CD4-positive, alpha-beta memory T cell (primary cell): ENCODE measurements around the gene GANC. TPM values are rescaled to one million over a fixed set of nuclear protein-coding genes. Genes with fewer than 3 reads are reported as not detected.

Experiments
- CTCF ChIA-PET: fragments of 350-600 bp; sonication (Branson Sonifier 250); formaldehyde crosslinking; loops from one replicate; lab custom pipeline; 2021; ENCODE audit warnings: inconsistent platforms; ENCODE audit not compliant: partially characterized antibody; lab: Charles Lee
- POLR2A ChIA-PET: fragments of 350-600 bp; sonication (Branson Sonifier 250); formaldehyde crosslinking; loops from one replicate; lab custom pipeline; 2021; ENCODE audit not compliant: partially characterized antibody; lab: Charles Lee
- DNase-seq, 5 donors: peaks; one replicate each; pipeline versions ENCODE4 v3.0.0 to v3.0.0-alpha.2; 2020 to 2022; ENCODE audit warnings: mixed read lengths in 1 of 5
- H3K27ac ChIP-seq: one replicate; pipeline ENCODE4 v1.7.0; 2013; ENCODE audit warnings: low read depth, low read length
- H3K27me3 ChIP-seq: 2 replicates; pipeline ENCODE4 v1.7.0; 2013; ENCODE audit warnings: mild to moderate bottlenecking, low read length, moderate library complexity; ENCODE audit not compliant: insufficient read depth
- H3K36me3 ChIP-seq: 2 replicates; pipeline ENCODE4 v1.7.0; 2013; ENCODE audit warnings: mild to moderate bottlenecking, low read length, moderate library complexity; ENCODE audit not compliant: insufficient read depth
- H3K4me1 ChIP-seq: 2 replicates; pipeline ENCODE4 v1.7.0; 2013; ENCODE audit warnings: mild to moderate bottlenecking, low read length, moderate library complexity; ENCODE audit not compliant: insufficient read depth
- H3K4me3 ChIP-seq, 2 donors: one replicate each; pipeline ENCODE4 v1.7.0; 2013; ENCODE audit warnings: low read length in 2 of 2, mild to moderate bottlenecking in 1 of 2
- H3K9me3 ChIP-seq, 2 donors: one replicate each; pipeline ENCODE4 v1.7.0; 2013; ENCODE audit warnings: low read length in 2 of 2, control low read depth in 1 of 2; ENCODE audit not compliant: control insufficient read depth in 1 of 2
- H3K27ac Mint-ChIP-seq, 7 donors: one replicate each; pipeline ENCODE4 v1.8.0; 2020 to 2021; ENCODE audit warnings: mixed read lengths in 7 of 7, mild to moderate bottlenecking in 6 of 7, inconsistent platforms in 3 of 7, moderate library complexity in 3 of 7
- H3K27me3 Mint-ChIP-seq, 2 donors: one replicate each; pipeline ENCODE4 v1.8.0; 2020 to 2021; ENCODE audit warnings: mixed read lengths in 2 of 2
- H3K36me3 Mint-ChIP-seq, 2 donors: one replicate each; pipeline ENCODE4 v1.8.0; 2020 to 2021; ENCODE audit warnings: mixed read lengths in 2 of 2, inconsistent platforms in 1 of 2, mild to moderate bottlenecking in 1 of 2
- H3K4me1 Mint-ChIP-seq, 4 donors: one replicate each; pipeline ENCODE4 v1.8.0; 2020 to 2021; ENCODE audit warnings: mixed read lengths in 4 of 4, mild to moderate bottlenecking in 1 of 4
- H3K4me3 Mint-ChIP-seq, 8 donors: one replicate each; pipeline ENCODE4 v1.8.0; 2020 to 2021; ENCODE audit warnings: mixed read lengths in 8 of 8, mild to moderate bottlenecking in 7 of 8, moderate library complexity in 6 of 8, inconsistent platforms in 3 of 8
- H3K9me3 Mint-ChIP-seq, 8 donors: one replicate each; pipeline ENCODE4 v1.8.0; 2020 to 2021; ENCODE audit warnings: mixed read lengths in 8 of 8, mild to moderate bottlenecking in 5 of 8, inconsistent platforms in 3 of 8, moderate library complexity in 1 of 8
- intact Hi-C: fragments of 100-400 bp; cut with micrococcal nuclease; formaldehyde crosslinking; loops from one replicate; pipeline ENCODE4 v1.15.1; 2023
- polyA plus RNA-seq, 2 donors: library from polyadenylated mRNA; unstranded; fragments of 300-500 nt; fragmentation: Illumina TruSeq; gene quantifications; one replicate each; pipeline ENCODE4 v1.2.3, GENCODE V29; 2021
- total RNA-seq, 2 experiments: library from RNA; stranded (reverse); gene quantifications; one replicate each; pipeline ENCODE4 v1.2.3, GENCODE V29; 2021

The GANC gene
- total and polyA plus RNA-seq, 4 experiments from 2014 or later = 8.9 to 63.4 (median 38.6) TPM

DNA sequence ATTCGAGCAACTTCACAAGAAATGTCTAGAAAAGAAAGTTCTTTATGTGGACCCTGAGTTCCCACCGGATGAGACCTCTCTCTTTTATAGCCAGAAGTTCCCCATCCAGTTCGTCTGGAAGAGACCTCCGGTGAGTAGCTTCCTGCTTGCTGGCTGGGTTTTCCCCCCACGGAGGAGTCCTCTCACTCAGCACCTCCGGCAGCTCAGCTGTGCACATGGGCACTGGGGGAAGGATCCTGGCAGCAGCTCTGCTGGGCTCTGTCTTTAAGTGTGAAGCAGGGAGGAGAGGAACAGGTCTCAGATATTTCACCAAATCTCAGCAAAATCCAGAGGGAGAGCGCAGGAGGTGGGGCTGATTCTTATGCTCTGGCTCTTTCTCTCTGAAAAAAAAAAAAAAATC lies 87.0 kb downstream of the GANC start:
- CTCF ChIA-PET = no interaction called here
- Mint-ChIP-seq H3K4me3 (no peak overlapping the region), H3K4me1 (no peaks in the 10 kb centered on the region)

DNA sequence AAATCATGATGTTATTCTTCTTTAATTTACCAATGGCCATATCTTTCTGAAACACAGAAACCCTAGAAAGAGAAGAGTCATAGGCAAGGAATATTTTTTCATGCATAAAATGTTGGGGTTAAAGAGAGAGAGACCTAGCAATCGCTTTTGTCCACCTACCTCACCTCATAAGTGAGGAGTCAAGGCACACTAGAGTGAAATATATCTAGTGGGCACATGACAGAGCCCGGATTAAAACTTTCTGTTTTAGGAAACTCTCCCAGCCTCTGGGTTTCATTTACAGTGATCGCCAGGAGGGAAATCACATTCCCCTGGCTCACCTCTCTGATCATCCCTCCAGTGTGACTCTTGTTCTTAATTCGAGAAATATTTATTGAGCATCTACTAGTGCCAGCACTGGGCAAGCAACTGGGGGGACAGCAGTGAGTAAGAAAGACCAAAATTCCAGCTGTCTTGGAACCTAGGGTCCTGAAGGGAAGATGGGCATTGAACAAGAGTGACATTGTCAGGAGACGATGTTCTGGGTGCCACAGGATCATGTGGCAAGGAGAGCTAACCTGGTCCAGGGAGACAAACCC lies 87.6 kb downstream of the GANC start:
- no peak overlapping the region for H3K27ac ChIP-seq
- H3K36me3 Mint-ChIP-seq = peaks cover 14 to 16% of the 10 kb centered on the region in 2 donors
- H3K27ac Mint-ChIP-seq = peak overlapping the region in 1 of 7 donors; percentile 35
- no peaks in the 10 kb centered on the region for H3K4me1 Mint-ChIP-seq
- H3K4me3 Mint-ChIP-seq = no peak overlapping the region
- H3K4me1 ChIP-seq = no peaks in the 10 kb centered on the region
- POLR2A ChIA-PET = no interaction called here
- no peaks in the 10 kb centered on the region for H3K9me3 Mint-ChIP-seq
- no peaks in the 10 kb centered on the region for H3K9me3 ChIP-seq
- CTCF ChIA-PET = no interaction called here
- H3K27me3 ChIP-seq = no peaks in the 10 kb centered on the region
- no peaks in the 10 kb centered on the region for H3K36me3 ChIP-seq
- intact Hi-C loops = no loop called here
- DNase-seq = no peak
- no peaks in the 10 kb centered on the region for H3K27me3 Mint-ChIP-seq
- no peak overlapping the region for H3K4me3 ChIP-seq

More for the DNA sequence above, 87.0 kb downstream of the GANC start:
- Mint-ChIP-seq H3K27ac (no peak overlapping the region), H3K36me3 (peaks cover 14 to 16% of the 10 kb centered on the region in 2 donors), H3K9me3 (no peaks in the 10 kb centered on the region), H3K27me3 (no peaks in the 10 kb centered on the region)
- no peaks in the 10 kb centered on the region for H3K9me3 ChIP-seq
- H3K27me3 ChIP-seq = no peaks in the 10 kb centered on the region
- intact Hi-C loops = no loop called here
- DNase-seq = no peak
- H3K4me3 ChIP-seq = no peak overlapping the region
- no peak overlapping the region for H3K27ac ChIP-seq
- H3K4me1 ChIP-seq = no peaks in the 10 kb centered on the region
- H3K36me3 ChIP-seq = no peaks in the 10 kb centered on the region
- POLR2A ChIA-PET = no interaction called here

DNA sequence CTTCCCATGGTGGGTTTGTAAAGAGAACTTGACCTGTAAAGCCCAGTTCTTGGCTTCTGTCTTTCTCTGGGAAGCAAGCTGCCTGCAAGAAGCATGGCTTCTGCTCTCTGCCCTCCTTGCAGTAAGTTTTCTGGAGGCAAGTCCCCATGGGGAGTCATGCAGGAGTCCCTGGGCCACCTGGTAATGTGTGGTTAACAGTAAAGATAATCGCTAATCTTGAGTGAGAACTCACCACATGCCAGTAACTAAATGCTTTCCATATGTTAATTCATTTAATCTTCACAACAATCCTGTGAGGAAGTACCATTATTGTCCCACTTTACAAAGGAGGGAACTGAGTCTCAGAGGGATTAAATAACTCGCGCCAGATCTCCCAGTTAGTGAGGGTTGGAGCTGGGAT lies 90.5 kb downstream of the GANC start:
- Histone ChIP-seq H3K4me1 (no peaks in the 10 kb centered on the region), H3K9me3 (no peaks in the 10 kb centered on the region), H3K36me3 (no peaks in the 10 kb centered on the region), H3K27ac (no peak overlapping the region), H3K4me3 (no peak overlapping the region), H3K27me3 (no peaks in the 10 kb centered on the region)
- H3K27me3 Mint-ChIP-seq = no peaks in the 10 kb centered on the region
- POLR2A ChIA-PET = no interaction called here
- DNase-seq = no peak
- intact Hi-C loops = no loop called here
- no peak overlapping the region for H3K4me3 Mint-ChIP-seq
- H3K27ac Mint-ChIP-seq = no peak overlapping the region
- H3K9me3 Mint-ChIP-seq = no peaks in the 10 kb centered on the region
- H3K36me3 Mint-ChIP-seq = peaks cover 7 to 10% of the 10 kb centered on the region in 2 donors
- H3K4me1 Mint-ChIP-seq = no peaks in the 10 kb centered on the region
- CTCF ChIA-PET = no interaction called here

DNA sequence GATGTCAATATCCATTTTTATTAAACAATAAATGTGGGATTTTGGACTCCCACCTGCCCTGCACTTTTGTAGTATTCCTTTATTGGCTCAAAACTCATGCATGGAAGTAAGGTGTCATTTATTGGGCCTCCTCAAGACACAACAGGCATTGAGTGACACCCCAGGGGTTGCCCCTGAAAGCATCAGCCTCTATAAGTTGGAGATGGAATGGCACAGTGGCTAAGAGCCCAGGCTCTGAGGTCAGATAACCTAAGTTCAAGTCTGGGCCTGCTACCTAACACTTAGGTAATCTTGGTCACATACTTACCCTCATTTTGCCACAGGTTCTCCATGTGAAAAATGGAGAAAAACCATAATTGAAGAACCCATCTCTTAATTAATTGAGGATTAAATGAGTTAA lies 90.9 kb downstream of the GANC start:
- Histone ChIP-seq H3K36me3 (no peaks in the 10 kb centered on the region), H3K27me3 (no peaks in the 10 kb centered on the region), H3K4me3 (no peak overlapping the region), H3K9me3 (no peaks in the 10 kb centered on the region), H3K4me1 (no peaks in the 10 kb centered on the region), H3K27ac (no peak overlapping the region)
- CTCF ChIA-PET = no interaction called here
- no peaks in the 10 kb centered on the region for H3K4me1 Mint-ChIP-seq
- POLR2A ChIA-PET = no interaction called here
- no peaks in the 10 kb centered on the region for H3K27me3 Mint-ChIP-seq
- H3K36me3 Mint-ChIP-seq = peaks cover 7 to 10% of the 10 kb centered on the region in 2 donors
- no peak overlapping the region for H3K4me3 Mint-ChIP-seq
- no peak overlapping the region for H3K27ac Mint-ChIP-seq
- intact Hi-C loops = no loop called here
- no peak for DNase-seq
- no peaks in the 10 kb centered on the region for H3K9me3 Mint-ChIP-seq

DNA sequence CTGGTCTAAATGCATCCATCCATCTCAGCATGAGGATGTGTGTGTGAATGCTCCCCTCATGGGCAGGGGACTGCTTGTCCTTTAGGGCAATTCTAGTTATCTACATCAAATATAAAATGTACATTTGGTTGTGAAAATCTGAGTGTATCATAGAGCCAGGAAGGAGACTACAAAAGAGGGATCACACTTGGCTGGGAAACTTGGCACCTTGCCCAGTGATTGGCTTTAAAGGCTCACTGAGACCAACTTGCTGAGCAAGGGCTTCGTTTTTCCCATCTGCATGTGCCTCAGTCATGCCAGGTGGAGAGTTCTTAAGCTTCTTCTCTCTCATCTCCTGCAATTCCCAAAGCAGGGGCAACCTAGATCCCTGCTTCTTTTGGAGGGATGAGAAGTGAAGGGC lies 91.5 kb downstream of the GANC start:
- intact Hi-C loops = no loop called here
- no peaks in the 10 kb centered on the region for H3K4me1 ChIP-seq
- no peak overlapping the region for H3K27ac ChIP-seq
- CTCF ChIA-PET = no interaction called here
- Mint-ChIP-seq H3K36me3 (peaks cover 3 to 10% of the 10 kb centered on the region in 2 donors), H3K4me1 (no peaks in the 10 kb centered on the region), H3K27ac (no peak overlapping the region), H3K4me3 (no peak overlapping the region), H3K9me3 (no peaks in the 10 kb centered on the region), H3K27me3 (no peaks in the 10 kb centered on the region)
- no peak for DNase-seq
- no peaks in the 10 kb centered on the region for H3K9me3 ChIP-seq
- H3K27me3 ChIP-seq = no peaks in the 10 kb centered on the region
- no peaks in the 10 kb centered on the region for H3K36me3 ChIP-seq
- POLR2A ChIA-PET = no interaction called here
- no peak overlapping the region for H3K4me3 ChIP-seq

DNA sequence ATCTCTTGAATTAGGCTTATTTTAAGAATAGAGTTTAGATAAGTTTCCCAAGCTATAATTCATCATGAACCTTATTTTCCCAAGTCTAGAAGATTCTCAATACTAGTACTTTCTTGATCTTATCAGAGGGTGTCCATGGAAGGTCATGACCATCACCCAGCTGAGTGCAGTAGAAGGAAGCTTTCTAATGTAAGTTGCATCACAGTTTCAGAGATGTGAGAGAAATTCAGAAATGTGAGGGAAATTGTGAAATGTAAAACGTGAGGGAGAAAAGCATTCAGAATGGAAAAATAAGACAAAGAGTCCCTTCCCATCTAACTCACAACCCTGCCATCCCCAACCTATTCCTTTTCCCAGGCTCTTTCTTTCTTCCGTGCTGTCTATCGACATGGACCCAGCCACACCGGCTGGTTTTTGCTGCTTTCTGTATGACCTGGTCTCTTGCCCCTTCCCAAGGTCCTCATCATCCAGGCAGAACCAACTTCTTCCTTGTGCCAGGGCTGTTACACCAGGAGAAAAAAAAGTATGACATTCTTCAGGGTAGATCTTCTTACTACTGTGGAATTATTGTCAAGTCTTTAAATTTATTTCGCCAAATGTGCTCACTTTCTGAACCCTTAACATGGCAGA lies 93.0 kb downstream of the GANC start:
- intact Hi-C loops = no loop called here
- H3K27ac Mint-ChIP-seq = no peak overlapping the region
- Histone ChIP-seq H3K4me1 (no peaks in the 10 kb centered on the region), H3K36me3 (no peaks in the 10 kb centered on the region), H3K9me3 (no peaks in the 10 kb centered on the region), H3K27ac (no peak overlapping the region), H3K4me3 (no peak overlapping the region), H3K27me3 (no peaks in the 10 kb centered on the region)
- ChIA-PET CTCF (no interaction called here), POLR2A (no interaction called here)
- H3K4me1 Mint-ChIP-seq = no peaks in the 10 kb centered on the region
- DNase-seq = no peak
- no peak overlapping the region for H3K4me3 Mint-ChIP-seq
- H3K9me3 Mint-ChIP-seq = no peaks in the 10 kb centered on the region
- H3K36me3 Mint-ChIP-seq = peaks cover 0 to 12% of the 10 kb centered on the region in 2 donors
- no peaks in the 10 kb centered on the region for H3K27me3 Mint-ChIP-seq

DNA sequence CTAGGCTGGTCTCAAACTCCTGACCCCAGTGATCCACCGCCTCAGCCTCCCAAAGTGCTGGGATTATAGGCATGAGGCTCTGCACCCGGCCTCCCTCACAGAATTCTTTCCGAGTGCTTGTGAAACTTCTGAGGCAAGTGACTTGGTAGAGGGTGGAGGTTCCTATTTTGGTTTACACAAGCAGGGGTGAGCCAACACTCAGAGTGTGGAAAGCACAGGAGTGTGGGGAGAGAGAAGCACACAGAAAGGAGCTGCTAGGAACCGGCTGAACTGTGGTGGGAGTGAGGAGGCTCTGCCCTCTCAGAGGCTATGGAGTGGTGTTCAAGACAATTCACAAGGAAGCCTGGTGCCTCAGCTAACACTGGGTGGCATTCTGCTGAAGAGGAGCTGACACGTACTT lies 94.0 kb downstream of the GANC start:
- no peak for DNase-seq

More for the DNA sequence above, 94.0 kb downstream of the GANC start:
- no peaks in the 10 kb centered on the region for H3K9me3 ChIP-seq
- H3K27me3 ChIP-seq = no peaks in the 10 kb centered on the region
- no peaks in the 10 kb centered on the region for H3K4me1 ChIP-seq
- Mint-ChIP-seq H3K9me3 (no peaks in the 10 kb centered on the region), H3K4me1 (no peaks in the 10 kb centered on the region), H3K27ac (no peak overlapping the region), H3K27me3 (no peaks in the 10 kb centered on the region), H3K36me3 (peaks cover 0 to 8% of the 10 kb centered on the region in 2 donors), H3K4me3 (no peak overlapping the region)
- no peaks in the 10 kb centered on the region for H3K36me3 ChIP-seq
- POLR2A ChIA-PET = no interaction called here
- intact Hi-C loops = no loop called here
- CTCF ChIA-PET = no interaction called here
- H3K4me3 ChIP-seq = no peak overlapping the region
- no peak overlapping the region for H3K27ac ChIP-seq
